Uterus (tissue), 2 donors: Measurements from ENCODE around the gene GCH1.

ENCODE experiments used
- POLR2A ChIP-seq, 2 donors: fragments of 450-650 bp; IDR thresholded peaks; one replicate each; pipeline ENCODE4 v1.6.1; 2016; ENCODE audit warnings: antibody characterized with exemption in 2 of 2, mild to moderate bottlenecking in 1 of 2, moderate library complexity in 1 of 2
- TF ChIP-seq, protein P1 (sequence below), 4 experiments: fragments of 200-600 bp in 2 of 4; fragments of 450-650 bp in 2 of 4; sonication (generic) in 2 of 4; IDR thresholded peaks; one replicate each; pipeline ENCODE4 v1.5.1; 2016 to 2019; ENCODE audit warnings: antibody characterized with exemption in 4 of 4, mild to moderate bottlenecking in 2 of 4, moderate library complexity in 1 of 4

DNA sequence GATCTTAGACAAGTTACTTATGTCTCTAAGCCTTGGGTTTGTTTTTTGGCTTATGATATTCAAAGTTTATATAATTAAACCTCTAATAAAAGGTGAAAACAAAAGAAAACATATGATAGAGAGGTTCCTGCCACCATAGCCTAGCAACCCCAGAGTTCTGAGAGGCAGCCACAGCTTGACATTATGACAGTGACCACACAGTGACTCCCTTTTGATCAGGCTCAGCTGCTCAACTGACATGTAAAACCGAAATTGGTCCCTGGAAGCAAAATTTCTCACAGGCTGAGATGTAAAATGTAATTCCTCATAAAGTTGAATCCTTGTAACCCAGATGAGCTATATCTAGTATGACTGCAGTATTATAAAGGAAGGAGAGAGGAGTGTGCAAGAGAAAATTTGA lies 108.5 kb downstream of the GCH1 start:
- TF ChIP-seq POLR2A (IDR thresholded peaks at IDR 0.05), result no peak
- TF ChIP-seq, protein P1, sequence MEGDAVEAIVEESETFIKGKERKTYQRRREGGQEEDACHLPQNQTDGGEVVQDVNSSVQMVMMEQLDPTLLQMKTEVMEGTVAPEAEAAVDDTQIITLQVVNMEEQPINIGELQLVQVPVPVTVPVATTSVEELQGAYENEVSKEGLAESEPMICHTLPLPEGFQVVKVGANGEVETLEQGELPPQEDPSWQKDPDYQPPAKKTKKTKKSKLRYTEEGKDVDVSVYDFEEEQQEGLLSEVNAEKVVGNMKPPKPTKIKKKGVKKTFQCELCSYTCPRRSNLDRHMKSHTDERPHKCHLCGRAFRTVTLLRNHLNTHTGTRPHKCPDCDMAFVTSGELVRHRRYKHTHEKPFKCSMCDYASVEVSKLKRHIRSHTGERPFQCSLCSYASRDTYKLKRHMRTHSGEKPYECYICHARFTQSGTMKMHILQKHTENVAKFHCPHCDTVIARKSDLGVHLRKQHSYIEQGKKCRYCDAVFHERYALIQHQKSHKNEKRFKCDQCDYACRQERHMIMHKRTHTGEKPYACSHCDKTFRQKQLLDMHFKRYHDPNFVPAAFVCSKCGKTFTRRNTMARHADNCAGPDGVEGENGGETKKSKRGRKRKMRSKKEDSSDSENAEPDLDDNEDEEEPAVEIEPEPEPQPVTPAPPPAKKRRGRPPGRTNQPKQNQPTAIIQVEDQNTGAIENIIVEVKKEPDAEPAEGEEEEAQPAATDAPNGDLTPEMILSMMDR (IDR thresholded peaks at IDR 0.05), result no peak
